B cell (primary cell): ENCODE results near the gene PPP2R2C.

ENCODE experiments used
- EZH2 ChIP-seq: IDR thresholded peaks from 2 replicates; pipeline ENCODE4 v1.6.1; 2012; ENCODE audit warnings: borderline replicate concordance, low read depth, mild to moderate bottlenecking, moderate library complexity, low read length; ENCODE audit not compliant: insufficient read depth, poor library complexity, severe bottlenecking
- TF ChIP-seq, protein P1 (sequence below): fragments of 200-600 bp; IDR thresholded peaks from one replicate; pipeline ENCODE4 v1.8.0; 2022; ENCODE audit warnings: antibody characterized with exemption, mild to moderate bottlenecking

DNA sequence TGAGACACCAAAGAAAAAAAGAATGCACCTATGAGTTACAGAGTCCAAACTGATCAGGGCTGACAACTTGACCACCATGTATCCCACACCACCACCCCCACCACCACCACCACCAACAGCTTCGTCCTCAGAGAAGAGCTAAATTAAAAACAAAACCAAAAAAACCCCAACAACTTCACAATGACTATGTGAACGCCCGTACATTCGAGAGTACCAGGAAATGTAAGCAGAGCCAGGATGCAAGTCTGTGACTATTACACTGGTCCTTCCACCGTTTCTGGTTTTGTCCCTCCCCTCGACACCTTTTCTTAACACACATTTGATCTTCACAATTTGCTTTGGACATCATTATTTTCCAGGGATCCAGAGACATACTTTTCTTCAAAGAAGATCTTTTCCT is 151.8 kb downstream of the PPP2R2C start:
- TF ChIP-seq, protein P1, sequence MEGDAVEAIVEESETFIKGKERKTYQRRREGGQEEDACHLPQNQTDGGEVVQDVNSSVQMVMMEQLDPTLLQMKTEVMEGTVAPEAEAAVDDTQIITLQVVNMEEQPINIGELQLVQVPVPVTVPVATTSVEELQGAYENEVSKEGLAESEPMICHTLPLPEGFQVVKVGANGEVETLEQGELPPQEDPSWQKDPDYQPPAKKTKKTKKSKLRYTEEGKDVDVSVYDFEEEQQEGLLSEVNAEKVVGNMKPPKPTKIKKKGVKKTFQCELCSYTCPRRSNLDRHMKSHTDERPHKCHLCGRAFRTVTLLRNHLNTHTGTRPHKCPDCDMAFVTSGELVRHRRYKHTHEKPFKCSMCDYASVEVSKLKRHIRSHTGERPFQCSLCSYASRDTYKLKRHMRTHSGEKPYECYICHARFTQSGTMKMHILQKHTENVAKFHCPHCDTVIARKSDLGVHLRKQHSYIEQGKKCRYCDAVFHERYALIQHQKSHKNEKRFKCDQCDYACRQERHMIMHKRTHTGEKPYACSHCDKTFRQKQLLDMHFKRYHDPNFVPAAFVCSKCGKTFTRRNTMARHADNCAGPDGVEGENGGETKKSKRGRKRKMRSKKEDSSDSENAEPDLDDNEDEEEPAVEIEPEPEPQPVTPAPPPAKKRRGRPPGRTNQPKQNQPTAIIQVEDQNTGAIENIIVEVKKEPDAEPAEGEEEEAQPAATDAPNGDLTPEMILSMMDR: no peak
- no peak for TF ChIP-seq EZH2
